Upper lobe of right lung (tissue), 1 donor: ENCODE data around the gene SEMA3A. TPM values are rescaled to one million over a fixed set of nuclear protein-coding genes. Genes with fewer than 3 reads are reported as not detected.

Source experiments
- ATAC-seq: fragments of 200-7000 bp; cut with Tn5 transposase; one replicate; pipeline ENCODE4 v1.9.1; 2020; ENCODE audit warnings: mild to moderate bottlenecking, moderate library complexity
- DNase-seq: peaks from one replicate; pipeline ENCODE4 v3.0.0-alpha.2; 2020
- H3K27ac ChIP-seq: fragments of 200-600 bp; one replicate; pipeline ENCODE4 v1.8.0; 2022
- H3K27me3 ChIP-seq: fragments of 200-600 bp; one replicate; pipeline ENCODE4 v1.8.0; 2022; ENCODE audit warnings: mild to moderate bottlenecking
- H3K36me3 ChIP-seq: fragments of 200-600 bp; one replicate; pipeline ENCODE4 v1.8.0; 2022
- H3K4me1 ChIP-seq: fragments of 200-600 bp; one replicate; pipeline ENCODE4 v1.8.0; 2022
- H3K4me3 ChIP-seq: fragments of 200-600 bp; one replicate; pipeline ENCODE4 v1.8.0; 2022; ENCODE audit warnings: mild to moderate bottlenecking
- H3K9me3 ChIP-seq: fragments of 200-600 bp; one replicate; pipeline ENCODE4 v1.8.0; 2022
- CTCF ChIP-seq: fragments of 200-600 bp; IDR thresholded peaks from one replicate; pipeline ENCODE4 v1.8.0; 2022; ENCODE audit warnings: antibody characterized with exemption
- intact Hi-C: fragments of 100-400 bp; cut with DNase I; formaldehyde crosslinking; loops from one replicate; pipeline ENCODE4 v1.11.0; 2022
- total RNA-seq: library from RNA; stranded (reverse); fragmentation: NEBNext Ultra II Directional; extraction: Animal tissue kit (Norgen Biotek cat#: 25700); gene quantifications from one replicate; pipeline ENCODE4 v1.2.1, GENCODE V29; 2021
- donor health status: DM: no; HTN: yes; CAD: no; lungs with severe emphysema.

Gene SEMA3A
- total RNA-seq, 1 donor from 2014 or later = 12.0 TPM

- ATAC-seq (no peak), DNase-seq (no peak)
- Histone ChIP-seq H3K36me3 (no peaks in the 10 kb centered on the region), H3K27ac (no peak overlapping the region), H3K27me3 (no peaks in the 10 kb centered on the region), H3K4me3 (no peak overlapping the region), H3K9me3 (no peaks in the 10 kb centered on the region), H3K4me1 (peaks cover 3% of the 10 kb centered on the region)
- TF ChIP-seq CTCF = no peak
- intact Hi-C loops = no loop called here
Measured at GRCh38 chr7:83987764-83988163, 206.8 kb downstream of the SEMA3A start.

- DNase-seq (no peak), ATAC-seq (no peak)
- TF ChIP-seq CTCF = no peak
- no peaks in the 10 kb centered on the region for H3K9me3 ChIP-seq
- H3K27me3 ChIP-seq = no peaks in the 10 kb centered on the region
- no peak overlapping the region for H3K4me3 ChIP-seq
- no peak overlapping the region for H3K27ac ChIP-seq
- H3K4me1 ChIP-seq = peaks cover 3% of the 10 kb centered on the region
- intact Hi-C loops = no loop called here
- no peaks in the 10 kb centered on the region for H3K36me3 ChIP-seq
Measured at GRCh38 chr7:83985821-83986220, 208.8 kb downstream of the SEMA3A start.

- DNase-seq (no peak), ATAC-seq (no peak)
- H3K27ac ChIP-seq = no peak overlapping the region
- no peak overlapping the region for H3K4me3 ChIP-seq
- no peaks in the 10 kb centered on the region for H3K36me3 ChIP-seq
- H3K27me3 ChIP-seq = no peaks in the 10 kb centered on the region
- TF ChIP-seq CTCF = no peak
- intact Hi-C loops = no loop called here
- peaks cover 3% of the 10 kb centered on the region for H3K4me1 ChIP-seq
- H3K9me3 ChIP-seq = no peaks in the 10 kb centered on the region
Measured at GRCh38 chr7:83984591-83984990, 210.0 kb downstream of the SEMA3A start.

GRCh38 chr7:83984076-83984475 is 210.5 kb downstream of the SEMA3A start:
- no peak for TF ChIP-seq CTCF
- Histone ChIP-seq H3K36me3 (no peaks in the 10 kb centered on the region), H3K4me1 (peaks cover 3% of the 10 kb centered on the region), H3K9me3 (no peaks in the 10 kb centered on the region), H3K27me3 (no peaks in the 10 kb centered on the region), H3K27ac (no peak overlapping the region), H3K4me3 (no peak overlapping the region)
- intact Hi-C loops = no loop called here
- ATAC-seq = no peak
- DNase-seq = no peak

GRCh38 chr7:83983606-83984005 is 211.0 kb downstream of the SEMA3A start:
- Histone ChIP-seq H3K36me3 (no peaks in the 10 kb centered on the region), H3K9me3 (no peaks in the 10 kb centered on the region), H3K27me3 (no peaks in the 10 kb centered on the region), H3K4me3 (no peak overlapping the region), H3K27ac (no peak overlapping the region), H3K4me1 (peaks cover 3% of the 10 kb centered on the region)
- ATAC-seq = no peak
- TF ChIP-seq CTCF = no peak
- no peak for DNase-seq
- intact Hi-C loops = no loop called here

- H3K36me3 ChIP-seq = no peaks in the 10 kb centered on the region
- intact Hi-C loops = loop anchor here (10.0 kb wide), 1 partner anchor 1048 kb away; no protein-coding TSS in a partner anchor
- DNase-seq (no peak), ATAC-seq (peak; percentile 64)
- peak; percentile 76 for TF ChIP-seq CTCF
- no peaks in the 10 kb centered on the region for H3K4me1 ChIP-seq
- no peak overlapping the region for H3K27ac ChIP-seq
- no peaks in the 10 kb centered on the region for H3K27me3 ChIP-seq
- H3K4me3 ChIP-seq = no peak overlapping the region
- no peaks in the 10 kb centered on the region for H3K9me3 ChIP-seq
Measured at GRCh38 chr7:83976302-83976701, 218.3 kb downstream of the SEMA3A start.
